ENCODE data around the gene DUS3L.

DUS3L gene

GRCh38 chr19:5827342-5827890 lies 36.5 kb upstream of the DUS3L start:
- Histone ChIP-seq H4K20me1 (ENCODE audit: insufficient read depth, low read length) (no peaks in the 10 kb centered on the region), H2AFZ (ENCODE audit: low read depth, low read length) (no peak overlapping the region), H3K79me2 (ENCODE audit: low read length) (no peaks in the 10 kb centered on the region), H3K9me3 (ENCODE audit: insufficient read depth, low read length) (no peaks in the 10 kb centered on the region), H3K4me1 (ENCODE audit: low read length) (peaks cover 11% of the 10 kb centered on the region), H3K36me3 (replicated peaks; ENCODE audit: low read depth, low read length) (no peaks in the 10 kb centered on the region), H3K27ac (ENCODE audit: low read length) (no peak overlapping the region), H3K27me3 (ENCODE audit: low read depth, low read length) (no peaks in the 10 kb centered on the region), H3K4me2 (ENCODE audit: low read length) (peak overlapping the region; percentile 34), H3K4me3 (ENCODE audit: low read length) (peak overlapping the region; percentile 70), H3K9ac (ENCODE audit: low read length) (peak overlapping the region; percentile 24; the same call in 1 of the 2 replicates)
- TF ChIP-seq EZH2phosphoT487 (IDR thresholded peaks at IDR 0.05; ENCODE audit: low read depth) (no peak), CTCF (IDR thresholded peaks at IDR 0.05; ENCODE audit: low read depth, low read length) (no peak)

GRCh38 chr19:5826531-5827341 lies 35.8 kb upstream of the DUS3L start:
- H2AFZ ChIP-seq (ENCODE audit: low read depth, low read length) = peak overlapping the region; percentile 57
- no peak overlapping the region for H3K27ac ChIP-seq (ENCODE audit: low read length)

GRCh38 chr19:5825178-5825577 lies 34.2 kb upstream of the DUS3L start:
- TF ChIP-seq EZH2phosphoT487 (IDR thresholded peaks at IDR 0.05; ENCODE audit: low read depth) (no peak), CTCF (IDR thresholded peaks at IDR 0.05; ENCODE audit: low read depth, low read length) (no peak)
- H3K9ac ChIP-seq (ENCODE audit: low read length) = no peak overlapping the region
- peaks cover 11% of the 10 kb centered on the region for H3K4me1 ChIP-seq (ENCODE audit: low read length)
- H3K9me3 ChIP-seq (ENCODE audit: insufficient read depth, low read length) = no peaks in the 10 kb centered on the region
- H3K4me2 ChIP-seq (ENCODE audit: low read length) = no peak overlapping the region
- H3K36me3 ChIP-seq (replicated peaks; ENCODE audit: low read depth, low read length) = no peaks in the 10 kb centered on the region
- no peaks in the 10 kb centered on the region for H4K20me1 ChIP-seq (ENCODE audit: insufficient read depth, low read length)
- no peak overlapping the region for H2AFZ ChIP-seq (ENCODE audit: low read depth, low read length)
- no peak overlapping the region for H3K4me3 ChIP-seq (ENCODE audit: low read length)
- no peaks in the 10 kb centered on the region for H3K27me3 ChIP-seq (ENCODE audit: low read depth, low read length)
- H3K27ac ChIP-seq (ENCODE audit: low read length) = no peak overlapping the region
- no peaks in the 10 kb centered on the region for H3K79me2 ChIP-seq (ENCODE audit: low read length)

More at GRCh38 chr19:5826531-5827341, 35.8 kb upstream of the DUS3L start:
- H3K4me2 ChIP-seq (ENCODE audit: low read length) = peak overlapping the region; percentile 34
- no peak for TF ChIP-seq EZH2phosphoT487 (IDR thresholded peaks at IDR 0.05; ENCODE audit: low read depth)
- no peak for TF ChIP-seq CTCF (IDR thresholded peaks at IDR 0.05; ENCODE audit: low read depth, low read length)
- no peaks in the 10 kb centered on the region for H3K27me3 ChIP-seq (ENCODE audit: low read depth, low read length)
- H3K4me1 ChIP-seq (ENCODE audit: low read length) = peaks cover 11% of the 10 kb centered on the region
- peak overlapping the region; percentile 70 for H3K4me3 ChIP-seq (ENCODE audit: low read length)
- no peaks in the 10 kb centered on the region for H4K20me1 ChIP-seq (ENCODE audit: insufficient read depth, low read length)
- H3K9me3 ChIP-seq (ENCODE audit: insufficient read depth, low read length) = no peaks in the 10 kb centered on the region
- H3K9ac ChIP-seq (ENCODE audit: low read length) = no peak overlapping the region
- no peaks in the 10 kb centered on the region for H3K79me2 ChIP-seq (ENCODE audit: low read length)
- H3K36me3 ChIP-seq (replicated peaks; ENCODE audit: low read depth, low read length) = no peaks in the 10 kb centered on the region

- Histone ChIP-seq H3K4me2 (ENCODE audit: low read length) (no peak overlapping the region), H3K4me3 (ENCODE audit: low read length) (no peak overlapping the region), H3K27me3 (ENCODE audit: low read depth, low read length) (no peaks in the 10 kb centered on the region), H3K4me1 (ENCODE audit: low read length) (peaks cover 11% of the 10 kb centered on the region), H3K36me3 (replicated peaks; ENCODE audit: low read depth, low read length) (no peaks in the 10 kb centered on the region), H3K79me2 (ENCODE audit: low read length) (no peaks in the 10 kb centered on the region), H2AFZ (ENCODE audit: low read depth, low read length) (no peak overlapping the region), H3K9ac (ENCODE audit: low read length) (no peak overlapping the region), H3K27ac (ENCODE audit: low read length) (no peak overlapping the region), H4K20me1 (ENCODE audit: insufficient read depth, low read length) (no peaks in the 10 kb centered on the region), H3K9me3 (ENCODE audit: insufficient read depth, low read length) (no peaks in the 10 kb centered on the region)
- no peak for TF ChIP-seq CTCF (IDR thresholded peaks at IDR 0.05; ENCODE audit: low read depth, low read length)
- TF ChIP-seq EZH2phosphoT487 (IDR thresholded peaks at IDR 0.05; ENCODE audit: low read depth) = no peak
These were observed 33.8 kb upstream of the DUS3L start for GRCh38 chr19:5824751-5825150.

Measured in OCI-LY3 (cell line).